Endothelial cell of hepatic sinusoid (primary cell): ENCODE results near the gene CD33.

Experiments
- in situ Hi-C: cut with HindIII; loops from 2 replicates; pipeline ENCODE4 v1.10.0; 2017; ENCODE audit warnings: low sequenced_read_pairs

The CD33 gene

DNA sequence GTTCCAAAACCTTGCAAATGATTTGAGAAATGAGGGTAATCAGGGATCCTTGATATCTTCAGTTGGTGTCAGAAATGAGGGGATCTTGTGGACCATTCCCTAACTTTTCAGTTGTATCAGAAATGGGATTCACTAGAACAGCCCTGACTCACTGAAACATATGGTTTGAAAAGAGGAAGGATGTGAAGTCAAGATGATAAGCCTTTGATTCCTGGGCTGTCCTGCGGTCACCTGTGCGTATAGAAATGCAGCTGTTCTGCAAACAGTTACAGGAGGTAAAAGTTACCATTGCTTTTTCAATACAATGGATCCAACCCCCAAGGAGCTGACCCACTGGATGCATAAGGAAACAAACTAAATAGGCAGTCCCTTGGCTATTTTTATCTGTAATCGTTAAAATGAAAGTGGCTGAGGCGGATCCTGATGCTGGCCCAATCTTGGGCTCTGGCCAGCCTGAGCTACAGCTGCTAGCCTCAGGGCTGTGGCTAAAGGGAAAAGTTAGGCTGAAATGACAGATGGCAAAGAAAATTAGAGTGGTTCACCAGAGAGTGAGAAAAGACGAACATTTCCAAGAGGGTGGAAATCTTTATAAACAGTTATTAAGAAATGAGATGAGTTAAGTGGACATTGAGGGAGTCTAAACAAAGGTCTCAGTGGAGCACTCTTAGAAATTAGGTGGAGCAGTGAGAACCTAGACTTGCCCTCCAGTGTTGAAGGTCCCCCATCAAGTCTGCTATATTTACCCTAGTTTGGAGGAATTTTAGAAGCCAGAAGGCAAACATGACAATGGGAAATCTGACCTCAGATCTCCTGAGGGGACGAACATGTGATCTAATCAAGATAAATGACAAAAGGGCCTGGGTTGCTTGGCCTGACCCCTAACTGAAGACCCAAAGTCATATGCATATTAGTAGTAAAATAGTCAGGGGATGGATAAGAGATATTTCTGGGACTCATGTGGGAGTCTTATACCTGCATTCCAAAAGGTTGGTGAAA, 33.6 kb downstream of the CD33 start:
- in situ Hi-C loops: loop anchor here (5.0 kb wide), 1 partner anchor 34 kb away; no protein-coding TSS in a partner anchor

DNA sequence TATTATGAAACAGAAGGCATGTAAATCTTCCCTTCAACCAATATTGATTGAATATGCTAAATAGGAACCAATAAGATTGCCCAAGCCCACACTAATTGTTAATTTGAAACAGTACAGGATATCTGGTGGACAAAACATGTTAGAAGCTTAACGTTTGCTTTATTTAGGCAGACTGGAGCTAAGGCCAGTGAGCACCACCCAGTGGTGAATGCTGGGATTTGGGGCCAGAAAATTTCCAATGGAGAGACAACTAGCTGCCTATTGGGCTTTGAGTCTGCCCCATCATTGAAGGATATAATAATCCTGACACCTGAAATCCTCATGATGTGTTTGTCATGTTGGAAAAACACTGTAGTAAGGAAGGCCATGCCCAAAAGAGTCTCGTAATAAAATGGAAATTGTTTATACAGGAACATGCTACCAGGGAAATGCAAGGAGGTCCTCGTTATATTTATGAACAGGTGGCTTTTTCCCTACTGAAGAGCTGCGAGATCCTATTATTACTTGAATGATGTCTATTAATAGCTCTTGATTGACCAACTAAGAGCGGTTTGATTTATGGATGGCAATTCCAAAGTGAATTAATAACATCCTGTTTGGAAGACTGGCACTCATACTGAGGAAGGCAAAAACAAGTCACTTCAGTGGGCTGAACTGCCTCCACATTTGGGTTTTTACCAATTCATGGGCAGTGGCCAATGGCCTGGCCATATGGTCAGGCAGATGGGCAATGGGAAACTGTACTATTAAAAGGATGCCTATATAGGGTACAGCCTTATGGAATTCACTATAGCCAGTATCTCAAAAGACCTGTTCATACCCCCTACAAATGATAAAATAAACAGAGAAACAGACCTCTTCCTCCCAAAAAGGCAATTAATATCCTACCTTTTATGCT, 34.7 kb downstream of the CD33 start:
- in situ Hi-C loops: loop anchor here (5.0 kb wide), 1 partner anchor 33 kb away; no protein-coding TSS in a partner anchor

DNA sequence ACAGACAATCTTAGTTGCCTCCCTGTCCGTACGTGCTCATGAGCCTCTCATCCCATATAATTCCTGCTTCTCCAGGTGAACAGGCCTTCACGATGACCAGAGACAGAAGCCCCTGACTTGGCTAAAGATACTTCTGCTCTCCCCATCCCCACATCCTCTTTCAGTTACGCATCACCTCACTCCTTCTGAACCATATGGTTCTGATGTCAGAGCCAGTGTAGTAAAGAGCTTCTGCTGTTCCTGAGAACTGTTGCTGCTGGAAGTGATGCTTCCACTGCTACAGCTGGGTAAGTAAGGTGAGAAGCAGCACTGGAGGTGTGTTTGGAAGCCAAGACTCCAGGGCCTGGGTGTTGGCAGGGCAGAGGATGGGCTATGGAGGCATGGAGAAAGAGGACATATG, 38.9 kb downstream of the CD33 start:
- in situ Hi-C loops: no loop called here

DNA sequence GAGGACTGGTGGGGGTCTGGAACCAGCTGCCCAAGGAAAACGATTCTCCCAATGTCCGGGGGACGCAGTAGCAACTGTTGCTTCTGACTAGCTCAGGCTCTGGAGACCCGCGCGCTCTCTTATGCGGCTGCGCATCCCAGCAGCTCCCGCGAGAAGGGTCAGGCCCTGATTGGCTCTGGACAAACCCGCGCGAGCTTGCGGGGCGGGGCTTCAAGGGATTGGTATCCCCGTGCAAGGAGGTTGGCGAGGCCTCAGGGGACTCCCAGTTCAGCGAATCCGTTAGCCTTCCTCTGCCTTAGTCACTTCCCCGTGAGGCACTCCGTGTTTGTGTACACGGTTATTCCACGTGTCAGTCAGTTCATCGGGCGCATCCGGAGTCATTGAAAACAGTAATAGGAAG, 46.2 kb downstream of the CD33 start:
- in situ Hi-C loops: no loop called here

DNA sequence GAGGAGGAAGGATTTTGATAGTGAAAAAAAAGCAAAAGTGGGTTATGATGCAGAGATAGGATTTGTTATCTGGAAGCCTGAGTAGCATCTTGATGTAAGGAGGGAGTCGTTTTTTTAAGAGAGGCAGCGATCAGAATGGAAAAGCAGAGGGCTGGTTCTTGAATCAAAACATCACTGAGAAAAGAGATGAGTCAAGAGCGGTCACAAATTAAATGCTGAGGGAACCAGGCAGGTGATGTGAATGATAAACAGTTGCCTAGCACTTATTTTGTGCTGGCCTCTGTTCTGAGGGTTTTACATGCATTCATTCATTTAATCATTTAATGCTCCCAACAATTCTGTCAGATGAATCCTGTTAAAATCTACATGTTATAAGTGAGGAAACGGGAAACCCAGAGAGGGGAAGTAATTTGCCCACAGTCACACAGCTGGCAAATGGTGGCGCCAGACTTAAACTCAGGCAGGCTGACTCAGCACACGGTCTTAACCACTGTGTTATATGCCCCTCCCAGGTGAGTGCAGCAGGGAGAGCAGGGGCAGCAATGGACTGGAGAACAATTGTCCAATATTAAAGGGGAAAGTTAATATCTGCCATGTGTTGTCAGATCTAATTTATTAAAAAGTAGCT, 47.4 kb downstream of the CD33 start:
- in situ Hi-C loops: no loop called here

DNA sequence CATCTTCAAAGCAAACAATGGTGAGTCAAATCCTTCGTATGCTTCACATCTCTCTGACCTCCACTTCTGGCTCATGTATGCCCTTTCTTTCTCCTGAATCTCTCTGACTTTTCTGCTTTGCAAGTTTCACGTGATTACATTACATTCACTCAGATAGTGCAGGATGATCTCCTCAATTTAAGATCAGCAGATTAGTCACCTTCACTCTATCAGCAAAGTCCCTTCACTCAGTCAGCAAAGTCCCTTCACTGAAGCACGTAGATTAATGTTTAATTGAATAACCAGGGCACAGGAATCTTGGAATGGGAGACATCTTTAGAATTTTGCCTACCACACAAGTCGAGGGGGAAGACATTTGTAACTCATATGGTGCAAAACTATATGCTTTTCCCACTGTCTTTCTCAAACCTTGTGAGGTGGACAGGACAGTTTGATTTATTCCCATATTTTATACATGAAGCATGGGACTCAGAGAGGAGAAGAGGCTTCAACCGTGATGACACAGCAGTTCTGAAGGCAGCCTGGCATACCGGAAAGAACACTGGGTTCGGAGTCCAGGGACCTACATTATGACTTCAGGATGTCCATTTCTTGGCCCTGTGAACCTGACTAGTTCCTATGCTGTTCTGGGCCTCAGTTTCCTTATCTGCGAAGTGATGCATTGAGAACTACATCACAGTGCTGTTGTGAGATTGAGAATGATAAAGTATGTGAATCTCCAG, 49.3 kb downstream of the CD33 start:
- in situ Hi-C loops: no loop called here

DNA sequence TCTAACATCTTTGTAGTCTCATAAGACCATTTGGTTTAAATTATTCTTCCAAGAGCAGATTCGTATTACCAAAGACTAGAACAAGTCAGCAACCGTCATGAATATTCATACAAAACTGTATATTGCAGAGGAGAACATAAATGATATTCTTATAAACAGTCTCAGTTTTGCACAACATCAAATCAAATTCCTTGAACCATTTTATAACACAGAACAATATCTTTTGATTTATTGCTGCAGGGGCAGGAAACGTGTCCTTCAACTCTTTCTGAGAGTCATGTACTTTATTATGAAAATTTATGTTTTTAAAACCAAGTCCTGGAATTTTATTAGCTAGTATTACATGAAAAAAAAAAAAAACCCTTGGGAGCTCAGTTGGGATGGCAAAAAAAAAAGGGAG, 52.2 kb downstream of the CD33 start:
- in situ Hi-C loops: no loop called here

DNA sequence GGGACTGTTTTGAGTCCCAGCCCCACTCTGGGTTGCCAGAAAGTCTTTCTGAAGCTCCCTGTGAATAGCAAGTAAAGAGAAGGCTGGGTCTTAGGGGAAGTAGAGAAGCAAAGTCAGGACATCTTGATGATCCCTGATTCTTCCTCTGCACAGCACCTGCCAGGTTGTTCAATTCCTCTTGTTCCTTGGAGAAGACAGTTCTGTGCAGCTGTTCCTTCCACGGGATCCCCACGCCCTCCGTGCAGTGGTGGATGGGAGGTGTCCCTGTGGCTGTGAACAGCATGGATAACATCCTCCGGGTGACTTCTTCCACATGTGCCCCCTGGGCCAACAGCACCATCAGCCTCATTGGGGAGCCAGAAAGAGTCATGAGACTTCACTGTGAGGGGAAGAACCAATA, 57.5 kb downstream of the CD33 start:
- in situ Hi-C loops: no loop called here

DNA sequence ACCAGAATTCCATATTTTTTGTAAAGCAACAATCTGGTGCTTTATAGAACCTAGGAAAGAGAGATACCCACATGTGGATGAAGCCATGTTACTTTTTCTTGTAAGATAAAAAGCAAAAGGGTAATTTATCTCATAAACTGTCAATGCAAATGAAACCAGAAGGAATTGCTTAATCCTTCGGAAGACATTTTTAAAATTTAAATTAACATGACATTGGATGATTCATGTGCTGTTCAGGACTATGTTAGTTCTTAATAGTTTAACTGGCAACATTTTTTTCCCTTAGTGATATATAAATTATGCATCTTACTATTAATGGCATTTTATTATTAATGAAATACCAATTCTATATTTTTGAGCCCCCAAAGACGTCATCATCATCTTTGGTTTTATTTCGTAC, 60.8 kb downstream of the CD33 start:
- in situ Hi-C loops: no loop called here
